Measurements from ENCODE around the gene SMAP1.

DNA sequence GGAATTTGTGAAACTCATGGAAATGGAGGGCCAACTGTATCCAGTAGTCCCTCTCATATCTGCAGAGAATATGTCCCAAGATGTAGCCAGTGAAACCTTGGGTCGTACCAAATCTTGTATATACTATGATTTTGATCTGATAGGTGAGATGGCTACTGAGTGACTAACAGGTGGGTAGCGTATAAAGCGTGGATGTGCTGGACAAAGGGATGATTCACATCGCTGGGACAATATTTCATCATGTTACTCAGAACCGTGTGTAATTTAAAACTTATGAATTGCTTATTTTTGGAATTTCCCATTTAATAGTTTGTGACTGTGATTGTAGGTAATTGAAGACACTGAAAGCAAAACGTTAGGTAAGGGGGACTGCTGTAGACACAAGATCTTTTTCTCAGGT is 144.1 kb downstream of the SMAP1 start:
- TF ChIP-seq, protein P1, sequence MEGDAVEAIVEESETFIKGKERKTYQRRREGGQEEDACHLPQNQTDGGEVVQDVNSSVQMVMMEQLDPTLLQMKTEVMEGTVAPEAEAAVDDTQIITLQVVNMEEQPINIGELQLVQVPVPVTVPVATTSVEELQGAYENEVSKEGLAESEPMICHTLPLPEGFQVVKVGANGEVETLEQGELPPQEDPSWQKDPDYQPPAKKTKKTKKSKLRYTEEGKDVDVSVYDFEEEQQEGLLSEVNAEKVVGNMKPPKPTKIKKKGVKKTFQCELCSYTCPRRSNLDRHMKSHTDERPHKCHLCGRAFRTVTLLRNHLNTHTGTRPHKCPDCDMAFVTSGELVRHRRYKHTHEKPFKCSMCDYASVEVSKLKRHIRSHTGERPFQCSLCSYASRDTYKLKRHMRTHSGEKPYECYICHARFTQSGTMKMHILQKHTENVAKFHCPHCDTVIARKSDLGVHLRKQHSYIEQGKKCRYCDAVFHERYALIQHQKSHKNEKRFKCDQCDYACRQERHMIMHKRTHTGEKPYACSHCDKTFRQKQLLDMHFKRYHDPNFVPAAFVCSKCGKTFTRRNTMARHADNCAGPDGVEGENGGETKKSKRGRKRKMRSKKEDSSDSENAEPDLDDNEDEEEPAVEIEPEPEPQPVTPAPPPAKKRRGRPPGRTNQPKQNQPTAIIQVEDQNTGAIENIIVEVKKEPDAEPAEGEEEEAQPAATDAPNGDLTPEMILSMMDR (IDR thresholded peaks at IDR 0.05) = no peak
- no peak for TF ChIP-seq POLR2A (IDR thresholded peaks at IDR 0.05)

Data from thyroid gland (tissue), 4 donors.